ENCODE measurements around the gene WDR55.

DNA sequence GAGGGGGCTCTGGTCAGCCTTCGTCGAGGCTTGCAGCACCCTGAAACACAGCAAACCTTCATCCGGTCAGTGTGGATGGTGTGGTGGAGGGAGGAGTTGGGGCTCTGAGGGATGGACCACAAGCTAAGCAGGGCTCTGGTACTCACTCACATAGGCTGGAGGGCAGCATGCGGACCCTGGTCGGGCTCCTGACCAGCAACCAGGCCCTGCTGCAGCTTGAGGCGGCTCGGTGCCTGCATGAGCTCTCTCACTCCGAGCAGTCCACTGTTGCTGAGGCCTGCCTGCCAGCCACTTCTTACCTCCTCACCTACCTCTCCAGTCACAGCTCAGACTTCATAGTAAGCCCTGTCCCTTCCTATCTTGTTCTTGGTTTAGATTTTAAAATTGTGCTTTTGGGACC, 23.0 kb upstream of the WDR55 start:
- TF ChIP-seq ZNF274 (IDR thresholded peaks at IDR 0.05; ENCODE audit: low read depth, low read length): no peak
- TF ChIP-seq SUZ12 (IDR thresholded peaks at IDR 0.05; ENCODE audit: extremely low read depth, insufficient read depth, insufficient read length): no peak
